GM12892 (cell line): ENCODE measurements around the gene ACADVL.

ENCODE experiments used
- POLR2A ChIP-seq: IDR thresholded peaks from 2 replicates; pipeline ENCODE4 v1.6.1; 2011; ENCODE audit warnings: low read depth, low read length, control low read depth
- POLR2AphosphoS5 ChIP-seq: IDR thresholded peaks from 2 replicates; pipeline ENCODE4 v1.6.1; 2011; ENCODE audit warnings: low read depth, low read length, control low read depth

DNA sequence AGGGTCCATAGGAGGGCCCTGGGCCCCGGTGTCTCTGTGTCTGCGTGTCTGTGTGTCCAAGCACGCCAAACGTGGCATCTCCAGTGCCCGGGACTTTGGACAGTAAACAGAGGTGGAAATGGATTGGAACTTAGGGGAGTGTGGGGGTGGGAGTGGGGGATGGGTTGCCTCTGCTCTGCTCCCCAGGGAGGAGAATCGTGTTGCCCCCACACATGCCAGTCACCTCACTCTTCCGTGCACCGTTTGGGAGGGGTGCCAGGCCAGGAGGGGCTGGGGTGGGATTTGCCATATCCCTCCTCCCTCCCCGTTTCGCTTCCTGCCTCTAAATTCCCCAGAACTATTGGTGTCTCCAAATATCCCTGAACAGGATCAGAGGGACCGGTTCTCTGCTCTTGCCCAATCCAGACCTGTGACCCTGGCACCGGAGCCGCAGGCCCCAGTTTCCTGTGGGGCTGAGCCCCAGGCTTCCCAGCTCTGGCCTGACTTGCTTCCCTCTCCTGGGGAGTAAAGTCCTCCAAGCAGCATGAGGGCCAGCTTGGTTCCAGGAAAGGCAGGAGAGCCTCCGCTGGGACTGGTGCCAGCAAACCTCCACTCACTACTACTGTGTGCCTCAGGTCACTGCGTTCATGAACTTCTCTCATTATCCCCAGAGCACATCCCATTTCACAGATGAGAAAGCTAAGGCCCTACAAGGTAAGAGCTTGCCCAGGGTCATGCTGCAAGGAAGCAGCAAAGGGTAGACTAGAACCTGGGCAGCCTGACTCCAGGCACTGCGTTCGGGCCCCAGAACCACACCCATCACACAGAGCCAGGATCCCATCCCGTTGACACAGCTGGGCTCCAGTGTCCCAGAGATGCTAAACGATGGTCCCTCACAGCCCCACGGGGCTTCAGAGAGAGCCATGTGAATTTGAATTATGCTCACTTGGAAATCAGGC lies 40.2 kb upstream of the ACADVL start, which contains the start of gene ASGR1:
- TF ChIP-seq POLR2A (no peak), POLR2AphosphoS5 (no peak)
